ENCODE measurements around the gene AOX1.

Gene AOX1

DNA sequence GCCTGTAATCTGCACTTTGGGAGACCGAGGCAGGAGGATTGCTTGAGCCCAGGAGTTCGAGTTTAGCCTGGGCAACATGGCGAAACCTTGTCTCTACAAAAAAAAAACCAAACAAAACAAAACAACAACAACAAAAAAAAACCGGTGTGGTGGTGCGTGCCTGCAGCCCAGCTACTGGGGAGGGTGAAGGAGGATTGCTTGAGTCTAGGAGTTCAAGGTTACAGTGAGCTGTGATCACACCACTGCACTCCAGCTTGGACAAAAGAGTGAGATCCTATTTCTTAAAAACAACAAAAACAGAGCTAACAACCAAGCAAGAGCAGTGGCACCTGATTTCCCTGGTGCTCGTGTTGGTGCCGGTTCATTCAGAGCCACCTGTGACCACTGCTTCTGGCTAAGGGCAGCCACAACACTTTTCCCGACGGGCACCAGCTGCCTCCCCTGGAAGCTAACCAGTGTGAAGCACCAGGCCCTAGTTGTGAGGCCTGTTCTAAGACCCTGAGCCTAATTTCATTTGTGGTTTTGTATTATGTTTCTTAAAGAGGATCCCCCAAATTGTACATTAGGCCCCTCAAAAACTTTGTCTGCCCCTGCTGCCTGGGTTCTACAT lies 1.3 kb downstream of the AOX1 start:
- no CpG with 5 or more reads among the region's 9 CpGs for WGBS (ENCODE audit: extremely low coverage, insufficient coverage, low lambda C conversion rate)
- no peak overlapping the region for H3K56ac ChIP-seq (ENCODE audit: low read length)
- H2AK5ac ChIP-seq (ENCODE audit: low read length), result no peak overlapping the region
- H3K18ac ChIP-seq (ENCODE audit: low read length), result no peak overlapping the region
- no peaks in the 10 kb centered on the region for H3K36me3 ChIP-seq (ENCODE audit: control insufficient read depth, insufficient read depth, low read length)
- no peak overlapping the region for H2BK15ac ChIP-seq (replicated peaks; ENCODE audit: low read depth)
- H3K4me2 ChIP-seq (ENCODE audit: low read length), result no peak overlapping the region
- H4K8ac ChIP-seq (ENCODE audit: low read depth, low read length), result no peak overlapping the region
- no peaks in the 10 kb centered on the region for H3K4me1 ChIP-seq (ENCODE audit: control insufficient read depth, low read depth, low read length)
- H3K4ac ChIP-seq (ENCODE audit: low read depth, low read length), result no peak overlapping the region
- H3K79me2 ChIP-seq (ENCODE audit: control insufficient read depth, insufficient read depth, low read length), result no peaks in the 10 kb centered on the region
- no peak overlapping the region for H4K5ac ChIP-seq (ENCODE audit: low read length)
- H2BK120ac ChIP-seq (ENCODE audit: low read depth, low read length), result no peak overlapping the region
- no peaks in the 10 kb centered on the region for H3K79me1 ChIP-seq (ENCODE audit: low read length)
- no peaks in the 10 kb centered on the region for H3K27me3 ChIP-seq (ENCODE audit: insufficient read depth, low read length, poor library complexity)
- no peak overlapping the region for H3K9ac ChIP-seq (ENCODE audit: low read length)
- DNase-seq, result no peak
- H3K4me3 ChIP-seq (ENCODE audit: low read length), result no peak overlapping the region
- H3K27ac ChIP-seq (ENCODE audit: low read depth, low read length), result no peak overlapping the region
- H3K23ac ChIP-seq (ENCODE audit: low read length), result no peak overlapping the region
- no peak overlapping the region for H2BK5ac ChIP-seq (ENCODE audit: low read length)

DNA sequence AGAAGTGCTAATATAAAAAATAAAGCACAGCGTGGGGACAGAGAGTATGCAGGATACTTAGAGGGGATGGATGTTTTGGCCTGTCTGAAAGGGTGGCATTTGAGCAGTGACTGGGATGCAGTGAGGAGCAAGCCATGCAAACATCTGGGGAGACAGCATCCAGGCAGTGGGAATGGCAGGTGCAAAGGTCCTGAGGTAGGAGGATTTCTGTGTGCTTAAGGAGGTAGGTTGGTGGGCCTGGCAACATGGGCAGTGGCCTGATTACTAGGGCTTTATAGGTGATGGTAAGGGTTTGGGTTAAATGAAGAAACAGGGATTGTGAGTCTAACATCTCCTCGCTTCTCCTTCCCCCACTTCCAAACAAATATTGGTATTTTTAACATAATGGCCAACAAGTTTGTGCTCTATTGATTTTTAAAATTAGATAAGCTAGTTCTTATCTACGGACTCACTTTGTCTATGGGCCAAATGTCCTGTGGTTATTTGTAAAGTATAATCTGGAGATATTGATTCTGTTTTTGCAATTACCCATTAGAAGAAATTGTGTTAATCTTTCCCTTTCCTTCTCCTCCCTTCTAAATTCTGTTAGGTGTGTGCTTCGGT lies 2.4 kb downstream of the AOX1 start:
- H4K8ac ChIP-seq (ENCODE audit: low read depth, low read length), result no peak overlapping the region
- H3K4me1 ChIP-seq (ENCODE audit: control insufficient read depth, low read depth, low read length), result no peaks in the 10 kb centered on the region
- WGBS (ENCODE audit: extremely low coverage, insufficient coverage, low lambda C conversion rate), result no CpG with 5 or more reads among the region's 4 CpGs
- H2BK5ac ChIP-seq (ENCODE audit: low read length), result no peak overlapping the region
- H3K4me3 ChIP-seq (ENCODE audit: low read length), result no peak overlapping the region
- no peak overlapping the region for H2BK120ac ChIP-seq (ENCODE audit: low read depth, low read length)
- no peak overlapping the region for H3K23ac ChIP-seq (ENCODE audit: low read length)
- no peak overlapping the region for H3K56ac ChIP-seq (ENCODE audit: low read length)
- no peaks in the 10 kb centered on the region for H3K27me3 ChIP-seq (ENCODE audit: insufficient read depth, low read length, poor library complexity)
- no peak for DNase-seq
- H3K79me1 ChIP-seq (ENCODE audit: low read length), result no peaks in the 10 kb centered on the region
- H3K79me2 ChIP-seq (ENCODE audit: control insufficient read depth, insufficient read depth, low read length), result no peaks in the 10 kb centered on the region
- no peak overlapping the region for H3K4me2 ChIP-seq (ENCODE audit: low read length)
- no peak overlapping the region for H2BK15ac ChIP-seq (replicated peaks; ENCODE audit: low read depth)
- no peak overlapping the region for H3K18ac ChIP-seq (ENCODE audit: low read length)
- no peak overlapping the region for H3K9ac ChIP-seq (ENCODE audit: low read length)
- H3K4ac ChIP-seq (ENCODE audit: low read depth, low read length), result no peak overlapping the region
- H3K36me3 ChIP-seq (ENCODE audit: control insufficient read depth, insufficient read depth, low read length), result no peaks in the 10 kb centered on the region
- no peak overlapping the region for H4K5ac ChIP-seq (ENCODE audit: low read length)
- H2AK5ac ChIP-seq (ENCODE audit: low read length), result no peak overlapping the region
- no peak overlapping the region for H3K27ac ChIP-seq (ENCODE audit: low read depth, low read length)

DNA sequence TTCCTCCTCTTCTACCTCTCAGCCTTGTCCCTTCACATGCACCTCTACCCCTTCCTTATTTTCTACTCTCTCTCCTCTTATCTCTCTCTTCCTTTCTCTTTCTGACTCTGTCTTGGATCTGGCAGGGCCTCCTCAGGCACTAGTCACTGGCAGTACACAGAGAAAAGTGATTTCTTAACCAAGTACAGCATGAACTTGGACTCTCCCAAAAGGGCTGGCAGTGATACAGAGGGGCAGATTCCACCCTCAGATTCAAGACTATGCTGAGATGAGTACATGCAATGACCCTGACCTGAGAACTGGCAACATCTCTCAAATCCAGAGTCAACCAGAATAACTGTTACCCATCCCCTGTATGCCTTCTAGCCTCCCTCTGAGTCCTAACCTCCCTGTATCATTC lies 4.3 kb downstream of the AOX1 start:
- H3K4ac ChIP-seq (ENCODE audit: low read depth, low read length), result no peak overlapping the region
- no peaks in the 10 kb centered on the region for H3K27me3 ChIP-seq (ENCODE audit: insufficient read depth, low read length, poor library complexity)
- H2BK120ac ChIP-seq (ENCODE audit: low read depth, low read length), result no peak overlapping the region
- H2BK15ac ChIP-seq (replicated peaks; ENCODE audit: low read depth), result no peak overlapping the region
- no peak overlapping the region for H3K4me2 ChIP-seq (ENCODE audit: low read length)
- H3K4me1 ChIP-seq (ENCODE audit: control insufficient read depth, low read depth, low read length), result no peaks in the 10 kb centered on the region
- no peaks in the 10 kb centered on the region for H3K36me3 ChIP-seq (ENCODE audit: control insufficient read depth, insufficient read depth, low read length)
- H4K5ac ChIP-seq (ENCODE audit: low read length), result no peak overlapping the region
- DNase-seq, result no peak
- no peaks in the 10 kb centered on the region for H3K79me1 ChIP-seq (ENCODE audit: low read length)
- H3K9ac ChIP-seq (ENCODE audit: low read length), result no peak overlapping the region
- no peak overlapping the region for H2AK5ac ChIP-seq (ENCODE audit: low read length)
- H2BK5ac ChIP-seq (ENCODE audit: low read length), result no peak overlapping the region
- no peak overlapping the region for H3K18ac ChIP-seq (ENCODE audit: low read length)
- no peak overlapping the region for H3K56ac ChIP-seq (ENCODE audit: low read length)
- H3K79me2 ChIP-seq (ENCODE audit: control insufficient read depth, insufficient read depth, low read length), result no peaks in the 10 kb centered on the region
- no peak overlapping the region for H4K8ac ChIP-seq (ENCODE audit: low read depth, low read length)
- H3K23ac ChIP-seq (ENCODE audit: low read length), result no peak overlapping the region
- H3K27ac ChIP-seq (ENCODE audit: low read depth, low read length), result no peak overlapping the region
- no peak overlapping the region for H3K4me3 ChIP-seq (ENCODE audit: low read length)

DNA sequence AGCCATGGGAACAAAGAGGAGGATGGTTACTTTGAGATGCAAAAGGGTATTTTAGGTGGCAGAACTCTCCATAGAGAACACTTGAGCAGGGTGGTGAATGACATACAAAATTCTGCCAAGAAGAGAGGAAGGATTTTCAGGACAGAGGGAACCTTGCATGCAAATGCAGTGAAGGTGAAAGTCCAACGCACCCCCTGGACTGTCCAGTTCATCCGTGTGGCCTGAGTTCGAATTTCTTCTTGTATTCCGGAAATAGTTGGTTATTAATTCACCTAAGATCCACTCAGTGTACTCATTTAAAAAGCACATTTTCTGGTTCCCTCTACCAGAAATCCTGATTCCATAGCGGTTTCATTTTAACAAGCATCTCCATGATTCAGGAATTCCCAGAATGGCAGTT lies 5.5 kb downstream of the AOX1 start:
- H4K5ac ChIP-seq (ENCODE audit: low read length), result no peak overlapping the region
- no peaks in the 10 kb centered on the region for H3K36me3 ChIP-seq (ENCODE audit: control insufficient read depth, insufficient read depth, low read length)
- H3K23ac ChIP-seq (ENCODE audit: low read length), result no peak overlapping the region
- no peak overlapping the region for H3K27ac ChIP-seq (ENCODE audit: low read depth, low read length)
- H3K4me3 ChIP-seq (ENCODE audit: low read length), result no peak overlapping the region
- no peaks in the 10 kb centered on the region for H3K79me2 ChIP-seq (ENCODE audit: control insufficient read depth, insufficient read depth, low read length)
- H3K79me1 ChIP-seq (ENCODE audit: low read length), result no peaks in the 10 kb centered on the region
- no peaks in the 10 kb centered on the region for H3K4me1 ChIP-seq (ENCODE audit: control insufficient read depth, low read depth, low read length)
- no peak overlapping the region for H3K18ac ChIP-seq (ENCODE audit: low read length)
- no peak overlapping the region for H3K9ac ChIP-seq (ENCODE audit: low read length)
- H3K4me2 ChIP-seq (ENCODE audit: low read length), result no peak overlapping the region
- H2BK120ac ChIP-seq (ENCODE audit: low read depth, low read length), result no peak overlapping the region
- H3K4ac ChIP-seq (ENCODE audit: low read depth, low read length), result no peak overlapping the region
- no peaks in the 10 kb centered on the region for H3K27me3 ChIP-seq (ENCODE audit: insufficient read depth, low read length, poor library complexity)
- no peak overlapping the region for H4K8ac ChIP-seq (ENCODE audit: low read depth, low read length)
- H2AK5ac ChIP-seq (ENCODE audit: low read length), result no peak overlapping the region
- no peak for DNase-seq
- no peak overlapping the region for H2BK5ac ChIP-seq (ENCODE audit: low read length)
- H3K56ac ChIP-seq (ENCODE audit: low read length), result no peak overlapping the region
- H2BK15ac ChIP-seq (replicated peaks; ENCODE audit: low read depth), result no peak overlapping the region
- WGBS (ENCODE audit: extremely low coverage, insufficient coverage, low lambda C conversion rate), result no CpG with 5 or more reads among the region's 5 CpGs

DNA sequence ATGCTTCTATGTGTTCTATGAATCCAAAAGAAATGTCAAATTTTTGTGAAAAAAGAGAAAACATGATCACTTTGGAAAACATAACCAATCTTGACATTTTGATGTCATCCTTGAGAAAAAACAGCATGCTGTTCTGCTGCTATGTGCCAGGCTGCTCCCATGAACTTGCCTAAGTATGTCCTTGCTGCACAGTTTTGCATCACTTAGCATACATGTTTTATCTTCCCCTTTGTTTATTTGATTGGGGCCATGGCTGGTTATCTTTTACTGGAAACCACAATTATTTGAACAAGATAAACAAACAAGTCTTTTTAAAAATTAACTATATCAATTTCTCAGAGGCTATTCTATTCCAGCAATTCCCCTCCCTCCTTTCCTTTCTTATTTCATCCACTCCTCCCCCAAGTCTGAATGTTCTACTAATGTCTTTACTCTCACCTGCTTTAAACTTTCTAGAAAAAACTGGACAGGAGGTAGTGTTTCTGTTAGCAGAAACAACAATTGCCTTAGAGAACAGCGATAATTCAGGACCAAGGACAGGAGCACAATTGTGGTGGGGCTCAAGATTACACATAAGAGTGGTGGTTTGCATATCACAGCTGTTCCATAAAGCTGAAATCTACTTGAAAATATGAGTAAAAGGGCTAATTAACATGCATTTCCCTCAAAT lies 6.7 kb downstream of the AOX1 start:
- no peak overlapping the region for H3K56ac ChIP-seq (ENCODE audit: low read length)
- H3K27me3 ChIP-seq (ENCODE audit: insufficient read depth, low read length, poor library complexity), result no peaks in the 10 kb centered on the region
- no peaks in the 10 kb centered on the region for H3K79me1 ChIP-seq (ENCODE audit: low read length)
- H2BK5ac ChIP-seq (ENCODE audit: low read length), result no peak overlapping the region
- H2AK5ac ChIP-seq (ENCODE audit: low read length), result no peak overlapping the region
- no peak overlapping the region for H3K27ac ChIP-seq (ENCODE audit: low read depth, low read length)
- no peak overlapping the region for H3K4me3 ChIP-seq (ENCODE audit: low read length)
- no peak overlapping the region for H2BK15ac ChIP-seq (replicated peaks; ENCODE audit: low read depth)
- no peak overlapping the region for H3K4me2 ChIP-seq (ENCODE audit: low read length)
- no peak overlapping the region for H3K4ac ChIP-seq (ENCODE audit: low read depth, low read length)
- no peak overlapping the region for H3K9ac ChIP-seq (ENCODE audit: low read length)
- H3K4me1 ChIP-seq (ENCODE audit: control insufficient read depth, low read depth, low read length), result no peaks in the 10 kb centered on the region
- no CpG with 5 or more reads among the region's 1 CpG for WGBS (ENCODE audit: extremely low coverage, insufficient coverage, low lambda C conversion rate)
- no peak overlapping the region for H4K5ac ChIP-seq (ENCODE audit: low read length)
- no peaks in the 10 kb centered on the region for H3K79me2 ChIP-seq (ENCODE audit: control insufficient read depth, insufficient read depth, low read length)
- no peak overlapping the region for H2BK120ac ChIP-seq (ENCODE audit: low read depth, low read length)
- H3K23ac ChIP-seq (ENCODE audit: low read length), result no peak overlapping the region
- DNase-seq, result peak; percentile 13
- no peak overlapping the region for H4K8ac ChIP-seq (ENCODE audit: low read depth, low read length)
- H3K18ac ChIP-seq (ENCODE audit: low read length), result no peak overlapping the region
- no peaks in the 10 kb centered on the region for H3K36me3 ChIP-seq (ENCODE audit: control insufficient read depth, insufficient read depth, low read length)

All from mesendoderm (in vitro differentiated cells).